Mesendoderm (in vitro differentiated cells): ENCODE results near the gene EVC2.

Experiments used
- DNase-seq: peaks from one replicate; pipeline ENCODE4 v3.0.0; 2013
- H2AK5ac ChIP-seq: 2 replicates; pipeline ENCODE4 v1.6.1; 2013; ENCODE audit warnings: low read length, inconsistent platforms
- H2BK120ac ChIP-seq: 2 replicates; pipeline ENCODE4 v1.6.1; 2013; ENCODE audit warnings: low read depth, mild to moderate bottlenecking, low read length, moderate library complexity, mixed read lengths
- H2BK15ac ChIP-seq: replicated peaks from 2 replicates; pipeline ENCODE4 v1.6.1; 2013; ENCODE audit warnings: low read depth, mild to moderate bottlenecking, moderate library complexity
- H2BK5ac ChIP-seq: 2 replicates; pipeline ENCODE4 v1.6.1; 2013; ENCODE audit warnings: low read length, inconsistent platforms
- H3K18ac ChIP-seq: 2 replicates; pipeline ENCODE4 v1.6.1; 2013; ENCODE audit warnings: mild to moderate bottlenecking, low read length, mixed read lengths
- H3K23ac ChIP-seq: one replicate; pipeline ENCODE4 v1.6.1; 2013; ENCODE audit warnings: low read length
- H3K27ac ChIP-seq: 2 replicates; pipeline ENCODE4 v1.5.1; 2013; ENCODE audit warnings: low read depth, mild to moderate bottlenecking, inconsistent platforms, low read length, moderate library complexity
- H3K27me3 ChIP-seq: 2 replicates; pipeline ENCODE4 v1.6.1; 2013; ENCODE audit warnings: low read length, control low read depth, mild to moderate bottlenecking, inconsistent platforms; ENCODE audit not compliant: insufficient read depth, poor library complexity
- H3K36me3 ChIP-seq: 2 replicates; pipeline ENCODE4 v1.6.1; 2013; ENCODE audit warnings: low read length, inconsistent platforms; ENCODE audit not compliant: control insufficient read depth, insufficient read depth
- H3K4ac ChIP-seq: one replicate; pipeline ENCODE4 v1.6.1; 2013; ENCODE audit warnings: low read depth, mild to moderate bottlenecking, low read length, moderate library complexity
- H3K4me1 ChIP-seq: 2 replicates; pipeline ENCODE4 v1.6.1; 2013; ENCODE audit warnings: low read depth, low read length, inconsistent platforms; ENCODE audit not compliant: control insufficient read depth
- H3K4me2 ChIP-seq: 2 replicates; pipeline ENCODE4 v1.6.1; 2013; ENCODE audit warnings: low read length
- H3K4me3 ChIP-seq: 2 replicates; pipeline ENCODE4 v1.5.1; 2013; ENCODE audit warnings: mild to moderate bottlenecking, low read length
- H3K56ac ChIP-seq: one replicate; pipeline ENCODE4 v1.6.1; 2013; ENCODE audit warnings: low read length
- H3K79me1 ChIP-seq: 2 replicates; pipeline ENCODE4 v1.6.1; 2013; ENCODE audit warnings: low read length, inconsistent platforms
- H3K79me2 ChIP-seq: 2 replicates; pipeline ENCODE4 v1.6.1; 2013; ENCODE audit warnings: mild to moderate bottlenecking, low read length; ENCODE audit not compliant: control insufficient read depth, insufficient read depth
- H3K9ac ChIP-seq: 2 replicates; pipeline ENCODE4 v1.6.1; 2013; ENCODE audit warnings: low read length, inconsistent platforms
- H4K5ac ChIP-seq: one replicate; pipeline ENCODE4 v1.6.1; 2013; ENCODE audit warnings: low read length
- H4K8ac ChIP-seq: one replicate; pipeline ENCODE4 v1.6.1; 2013; ENCODE audit warnings: low read depth, mild to moderate bottlenecking, control low read depth, low read length, moderate library complexity
- WGBS: extraction: QIAGEN DNeasy Blood & Tissue Kit; methylation state at CpG from one replicate; pipeline ENCODE4 v1.1.7; 2013; ENCODE audit warnings: low lambda C conversion rate, missing lambda C conversion rate; ENCODE audit not compliant: insufficient coverage; ENCODE audit errors: extremely low coverage; 5-methylcytosine and 5-hydroxymethylcytosine counted together

EVC2 gene

GRCh38 chr4:5571646-5572045 lies 136.7 kb downstream of the EVC2 start:
- H3K4me3 ChIP-seq, result no peak overlapping the region
- H2BK120ac ChIP-seq, result no peak overlapping the region
- no peak for DNase-seq
- H3K79me2 ChIP-seq, result no peaks in the 10 kb centered on the region
- no peaks in the 10 kb centered on the region for H3K79me1 ChIP-seq
- no peak overlapping the region for H3K18ac ChIP-seq
- peaks cover 4% of the 10 kb centered on the region for H3K36me3 ChIP-seq
- no peak overlapping the region for H2AK5ac ChIP-seq
- no peak overlapping the region for H3K4me2 ChIP-seq
- no peak overlapping the region for H2BK15ac ChIP-seq
- H3K27me3 ChIP-seq, result no peaks in the 10 kb centered on the region
- no CpG with 5 or more reads among the region's 5 CpGs for whole genome bisulfite sequencing
- no peak overlapping the region for H4K8ac ChIP-seq
- no peak overlapping the region for H3K27ac ChIP-seq
- no peak overlapping the region for H4K5ac ChIP-seq
- H2BK5ac ChIP-seq, result no peak overlapping the region
- no peaks in the 10 kb centered on the region for H3K4me1 ChIP-seq
- no peak overlapping the region for H3K9ac ChIP-seq
- H3K56ac ChIP-seq, result no peak overlapping the region
- H3K23ac ChIP-seq, result no peak overlapping the region
- H3K4ac ChIP-seq, result no peak overlapping the region

- Histone ChIP-seq H3K18ac (no peak overlapping the region), H3K27ac (no peak overlapping the region), H3K36me3 (peaks cover 4% of the 10 kb centered on the region), H2AK5ac (no peak overlapping the region), H3K79me1 (no peaks in the 10 kb centered on the region), H3K4ac (no peak overlapping the region), H2BK15ac (no peak overlapping the region), H3K27me3 (no peaks in the 10 kb centered on the region), H4K8ac (no peak overlapping the region), H3K79me2 (no peaks in the 10 kb centered on the region), H2BK120ac (no peak overlapping the region), H3K4me3 (no peak overlapping the region), H3K4me1 (no peaks in the 10 kb centered on the region), H3K56ac (no peak overlapping the region), H3K9ac (no peak overlapping the region), H3K23ac (no peak overlapping the region), H2BK5ac (no peak overlapping the region), H4K5ac (no peak overlapping the region), H3K4me2 (no peak overlapping the region)
- no CpG with 5 or more reads among the region's 5 CpGs for WGBS
- DNase-seq, result no peak
These were observed 138.9 kb downstream of the EVC2 start for GRCh38 chr4:5569451-5569850.

- H3K4me2 ChIP-seq, result no peak overlapping the region
- no peak overlapping the region for H2AK5ac ChIP-seq
- H2BK120ac ChIP-seq, result no peak overlapping the region
- no peak overlapping the region for H3K9ac ChIP-seq
- H3K23ac ChIP-seq, result no peak overlapping the region
- no peak overlapping the region for H3K18ac ChIP-seq
- no peaks in the 10 kb centered on the region for H3K79me2 ChIP-seq
- H3K27ac ChIP-seq, result no peak overlapping the region
- H3K4me1 ChIP-seq, result no peaks in the 10 kb centered on the region
- H3K79me1 ChIP-seq, result no peaks in the 10 kb centered on the region
- no peak overlapping the region for H3K56ac ChIP-seq
- H2BK5ac ChIP-seq, result no peak overlapping the region
- H3K4ac ChIP-seq, result no peak overlapping the region
- H4K8ac ChIP-seq, result no peak overlapping the region
- H2BK15ac ChIP-seq, result no peak overlapping the region
- no peak for DNase-seq
- WGBS, result no CpG with 5 or more reads among the region's 6 CpGs
- H3K36me3 ChIP-seq, result no peaks in the 10 kb centered on the region
- no peak overlapping the region for H4K5ac ChIP-seq
- H3K4me3 ChIP-seq, result no peak overlapping the region
- H3K27me3 ChIP-seq, result no peaks in the 10 kb centered on the region
These were observed 139.4 kb downstream of the EVC2 start for GRCh38 chr4:5568931-5569330.

- Histone ChIP-seq H3K27me3 (no peaks in the 10 kb centered on the region), H3K4me1 (no peaks in the 10 kb centered on the region), H4K8ac (no peak overlapping the region), H4K5ac (no peak overlapping the region), H3K56ac (no peak overlapping the region), H3K79me1 (no peaks in the 10 kb centered on the region), H3K27ac (no peak overlapping the region), H2AK5ac (no peak overlapping the region), H3K23ac (no peak overlapping the region), H2BK15ac (no peak overlapping the region), H3K36me3 (no peaks in the 10 kb centered on the region), H3K18ac (no peak overlapping the region), H3K4me3 (no peak overlapping the region), H2BK120ac (no peak overlapping the region), H3K4ac (no peak overlapping the region), H3K9ac (no peak overlapping the region), H3K79me2 (no peaks in the 10 kb centered on the region), H2BK5ac (no peak overlapping the region), H3K4me2 (no peak overlapping the region)
- WGBS, result no CpG with 5 or more reads among the region's 20 CpGs
- no peak for DNase-seq
These were observed 140.0 kb downstream of the EVC2 start for GRCh38 chr4:5568336-5568735.

- Histone ChIP-seq H3K18ac (no peak overlapping the region), H3K9ac (no peak overlapping the region), H3K23ac (no peak overlapping the region), H2BK5ac (no peak overlapping the region), H2BK15ac (no peak overlapping the region), H2AK5ac (no peak overlapping the region), H3K27me3 (no peaks in the 10 kb centered on the region), H3K4me2 (no peak overlapping the region), H4K5ac (no peak overlapping the region), H3K36me3 (no peaks in the 10 kb centered on the region), H3K56ac (no peak overlapping the region), H3K4me1 (no peaks in the 10 kb centered on the region), H3K4me3 (no peak overlapping the region), H3K4ac (no peak overlapping the region), H2BK120ac (no peak overlapping the region), H3K79me2 (no peaks in the 10 kb centered on the region), H4K8ac (no peak overlapping the region), H3K79me1 (no peaks in the 10 kb centered on the region), H3K27ac (no peak overlapping the region)
- WGBS, result no CpG with 5 or more reads among the region's 7 CpGs
- no peak for DNase-seq
These were observed 141.4 kb downstream of the EVC2 start for GRCh38 chr4:5566991-5567390.

- Histone ChIP-seq H3K56ac (no peak overlapping the region), H3K79me1 (no peaks in the 10 kb centered on the region), H3K9ac (no peak overlapping the region), H3K36me3 (no peaks in the 10 kb centered on the region), H3K27me3 (no peaks in the 10 kb centered on the region), H2BK5ac (no peak overlapping the region), H3K4me3 (no peak overlapping the region), H3K18ac (no peak overlapping the region), H3K4me1 (no peaks in the 10 kb centered on the region), H2AK5ac (no peak overlapping the region), H3K79me2 (no peaks in the 10 kb centered on the region), H3K27ac (no peak overlapping the region), H3K4me2 (no peak overlapping the region), H3K4ac (no peak overlapping the region), H4K8ac (no peak overlapping the region), H3K23ac (no peak overlapping the region), H2BK120ac (no peak overlapping the region), H4K5ac (no peak overlapping the region), H2BK15ac (no peak overlapping the region)
- no CpG with 5 or more reads among the region's 6 CpGs for WGBS
- no peak for DNase-seq
These were observed 141.8 kb downstream of the EVC2 start for GRCh38 chr4:5566526-5566925.
